HG02884 (cell line): Measurements from ENCODE around the gene IFNAR1.

Experiments
- ATAC-seq: cut with Tn5 transposase; IDR thresholded peaks from one replicate; pipeline ENCODE4 v1.9.1; 2021; ENCODE audit warnings: mild to moderate bottlenecking, moderate library complexity; ENCODE audit not compliant: unreplicated experiment

Gene IFNAR1

GRCh38 chr21:33324291-33325221, at the start of gene IFNAR1:
Gene IFNAR1 (plus strand): TSS chr21:33324970. CDS start chr21:33325056, 86 bp downstream.
- ATAC-seq = peak; percentile 76

GRCh38 chr21:33278721-33279120, 46.0 kb upstream of the IFNAR1 start:
- ATAC-seq = no peak

DNA sequence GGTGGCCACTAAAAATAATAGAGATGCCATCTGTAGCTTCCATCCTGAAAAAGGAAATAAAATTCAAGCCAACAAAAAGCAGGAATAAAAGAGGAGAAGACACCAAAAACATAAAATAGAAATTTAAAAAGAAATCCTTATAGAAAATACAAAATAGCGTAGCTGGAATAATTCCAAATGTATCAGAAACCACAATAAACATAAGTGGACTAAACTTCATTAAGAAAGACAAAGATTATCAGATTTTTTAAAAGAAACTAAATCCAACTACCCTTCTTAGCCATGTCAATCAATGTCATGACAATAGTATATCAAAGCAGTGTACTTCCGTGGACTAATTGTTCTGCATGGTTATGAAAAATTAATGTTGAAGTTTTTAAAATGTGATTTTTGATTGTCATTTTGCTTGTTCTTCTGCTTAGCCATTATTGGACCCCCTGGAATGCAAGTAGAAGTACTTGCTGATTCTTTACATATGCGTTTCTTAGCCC, 45.4 kb upstream of the IFNAR1 start:
- ATAC-seq = no peak

DNA sequence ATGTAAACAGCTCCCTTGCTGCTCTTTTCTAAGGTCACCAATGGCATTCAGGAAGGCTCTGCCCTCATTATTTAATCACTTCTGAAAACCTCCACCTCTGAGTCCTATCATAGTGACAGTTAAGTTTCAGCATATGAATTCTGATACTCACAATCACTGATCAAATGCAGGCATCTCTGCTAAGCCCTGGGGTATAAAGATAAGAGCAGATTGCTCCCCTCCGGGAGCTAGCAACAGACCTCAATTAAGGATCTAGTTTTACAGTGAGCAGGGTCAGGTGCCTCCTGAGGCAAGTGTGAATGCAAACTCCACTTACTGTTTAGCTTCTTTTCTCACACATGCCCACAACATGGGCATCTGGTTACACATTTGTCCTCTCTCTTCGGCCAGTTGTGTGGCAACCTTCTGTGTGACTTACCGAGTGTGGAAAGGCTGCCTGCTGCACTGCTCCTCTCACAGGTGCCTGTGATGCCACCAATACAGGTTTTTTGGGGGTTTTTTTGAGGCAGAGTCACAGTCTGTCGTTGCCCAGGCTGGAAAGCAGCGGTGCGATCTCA, 43.6 kb upstream of the IFNAR1 start:
- no peak for ATAC-seq

GRCh38 chr21:33283203-33283602, 41.6 kb upstream of the IFNAR1 start:
- no peak for ATAC-seq

DNA sequence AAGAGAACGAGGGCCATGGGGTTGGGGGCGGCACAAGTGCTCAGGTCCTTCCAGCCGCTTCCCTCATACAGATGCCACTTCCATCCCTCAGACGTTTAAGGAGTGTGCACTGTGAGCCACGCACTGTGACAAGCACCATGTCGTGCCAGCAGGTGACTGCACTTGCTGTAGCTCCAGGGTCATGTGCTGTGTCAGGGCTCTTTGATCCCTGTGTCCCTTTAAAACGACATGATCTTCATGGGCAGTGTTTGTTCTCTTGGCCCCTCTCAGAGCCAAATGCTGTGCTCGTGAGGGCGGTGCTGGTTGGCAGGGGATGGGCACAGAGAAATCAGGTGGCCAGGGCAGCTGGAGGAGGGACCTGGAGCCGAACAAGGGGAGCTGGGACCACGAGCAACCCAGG, 38.7 kb upstream of the IFNAR1 start:
- ATAC-seq = no peak

GRCh38 chr21:33286600-33287456, 37.9 kb upstream of the IFNAR1 start:
- no peak for ATAC-seq

GRCh38 chr21:33289199-33289819, 35.5 kb upstream of the IFNAR1 start:
- no peak for ATAC-seq

- ATAC-seq = no peak
Observed at GRCh38 chr21:33290441-33290840, 34.3 kb upstream of the IFNAR1 start.

GRCh38 chr21:33291686-33292085, 33.1 kb upstream of the IFNAR1 start:
- no peak for ATAC-seq

DNA sequence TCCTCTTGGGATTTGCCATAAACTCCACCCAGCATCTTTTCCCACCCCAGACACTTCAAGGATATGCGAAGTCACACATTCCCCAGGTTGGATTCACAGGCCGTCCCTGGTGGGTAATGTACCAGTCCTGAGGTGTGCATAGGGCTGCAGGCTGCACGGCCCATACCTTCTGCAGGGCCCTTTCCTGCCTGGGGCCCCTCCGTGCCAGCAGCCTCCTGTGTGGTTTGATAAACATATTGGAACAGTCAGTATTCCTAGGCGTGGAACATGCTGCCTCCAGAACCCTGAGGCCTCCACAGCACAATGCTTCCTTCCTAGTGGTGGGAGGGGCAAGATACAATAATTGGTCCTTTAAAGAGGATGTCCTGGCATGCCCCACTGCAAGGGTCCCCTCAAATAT, 32.0 kb upstream of the IFNAR1 start:
- no peak for ATAC-seq

- no peak for ATAC-seq
Observed at GRCh38 chr21:33293136-33293535, 31.6 kb upstream of the IFNAR1 start.

GRCh38 chr21:33293811-33294216, 31.0 kb upstream of the IFNAR1 start:
- no peak for ATAC-seq

- no peak for ATAC-seq
Observed at GRCh38 chr21:33296156-33296555, 28.6 kb upstream of the IFNAR1 start.

DNA sequence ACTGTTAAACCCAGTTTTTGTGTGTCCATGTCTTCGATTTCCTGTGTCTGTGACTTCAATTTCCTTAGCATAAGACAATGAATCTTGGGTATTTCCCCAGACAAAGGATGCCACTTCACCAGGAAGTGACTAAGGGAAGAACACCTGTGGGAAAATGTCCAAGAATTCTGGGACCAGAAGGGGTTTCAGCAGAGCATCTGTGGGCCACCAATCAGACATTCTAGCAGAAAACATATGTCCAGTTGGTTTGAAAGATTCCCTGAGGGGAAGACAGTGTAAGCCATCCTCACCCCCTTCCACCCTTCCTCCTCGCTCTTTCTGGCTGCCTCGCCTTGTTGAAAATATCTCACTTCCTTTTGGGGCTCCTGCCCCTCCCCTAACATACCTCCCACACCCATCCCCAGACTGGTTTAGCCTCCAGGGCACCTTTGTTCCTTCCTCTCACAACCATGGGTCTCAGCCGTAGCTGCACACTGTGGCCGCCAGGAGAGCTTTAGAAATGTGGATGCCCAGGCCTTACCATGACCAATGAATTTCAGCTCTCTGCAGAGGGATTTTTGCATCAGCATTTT, 25.5 kb upstream of the IFNAR1 start:
- peak; percentile 71 for ATAC-seq

GRCh38 chr21:33300701-33301631, 23.8 kb upstream of the IFNAR1 start:
- ATAC-seq = no peak

DNA sequence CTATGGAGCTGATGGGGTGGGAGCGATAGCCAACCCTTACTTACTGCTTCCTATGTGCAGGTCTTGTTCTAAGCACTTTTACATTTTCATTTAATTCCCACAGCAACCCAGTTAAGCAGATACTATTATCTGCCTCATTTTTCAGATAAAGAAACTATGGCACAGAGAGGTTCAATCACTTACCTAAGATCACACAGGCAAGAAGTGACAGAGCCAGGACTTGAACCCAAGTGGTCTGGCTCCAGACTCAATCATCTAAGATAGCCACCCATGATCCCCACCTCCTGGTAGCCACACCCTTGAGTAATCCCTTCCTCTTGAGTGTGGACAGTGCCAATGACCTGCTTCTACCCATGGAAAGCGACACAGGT, 23.2 kb upstream of the IFNAR1 start:
- no peak for ATAC-seq

GRCh38 chr21:33302055-33302454, 22.7 kb upstream of the IFNAR1 start:
- ATAC-seq = no peak

DNA sequence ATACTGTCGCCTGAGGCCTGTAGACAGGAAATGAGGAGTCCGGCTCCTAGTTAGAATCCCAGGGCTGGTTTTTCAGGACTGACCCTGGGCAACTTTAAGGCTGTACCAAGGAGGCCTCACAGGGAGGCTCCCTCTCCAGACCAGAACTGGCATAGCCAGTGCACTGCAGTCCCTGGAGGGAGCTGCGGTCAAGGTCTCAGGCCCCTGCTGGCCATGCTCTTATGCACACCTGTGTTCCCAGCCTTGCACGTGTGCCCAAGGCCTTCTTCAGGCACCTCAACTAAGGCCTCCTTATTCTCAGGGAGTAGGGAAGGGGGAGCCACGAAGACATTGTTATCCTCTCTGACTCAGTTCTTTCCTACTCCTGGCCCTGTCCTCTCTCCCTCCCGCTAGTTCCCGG, 22.0 kb upstream of the IFNAR1 start:
- ATAC-seq = no peak

DNA sequence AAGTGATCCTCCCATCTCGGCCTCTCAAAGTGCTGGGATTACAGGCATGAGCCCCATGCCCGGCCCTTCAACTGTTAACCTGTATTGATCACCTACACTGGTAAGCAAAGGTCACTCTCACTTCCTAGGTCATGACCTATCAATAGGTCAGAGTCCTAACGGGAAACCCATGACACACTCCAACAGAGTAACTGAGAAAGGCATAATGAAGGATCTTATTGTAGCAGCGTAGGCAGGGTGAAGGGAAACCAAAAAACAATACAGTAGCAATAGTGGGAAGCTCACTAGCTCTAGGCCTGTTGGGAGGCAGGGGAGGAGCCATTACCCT, 19.5 kb upstream of the IFNAR1 start:
- ATAC-seq = no peak
